Measurements from ENCODE around the gene RFNG. TPM values are rescaled to one million over a fixed set of nuclear protein-coding genes. Genes with fewer than 3 reads are reported as not detected.

RFNG gene
- total RNA-seq, 1 donor from 2014 or later, result 72.3 TPM

GRCh38 chr17:82001571-82002056 is 50.0 kb downstream of the RFNG start:
- DNase-seq (ENCODE audit: low read depth), result no peak
- TF ChIP-seq CTCF (IDR thresholded peaks at IDR 0.05; ENCODE audit: insufficient read depth, low read length, poor library complexity, severe bottlenecking), result no peak
- no peak overlapping the region for H3K4me3 ChIP-seq (ENCODE audit: low read depth, low read length)
- no peaks in the 10 kb centered on the region for H3K36me3 ChIP-seq (ENCODE audit: control insufficient read depth, insufficient read depth, low read length)
- no peaks in the 10 kb centered on the region for H3K27me3 ChIP-seq (ENCODE audit: control insufficient read depth, insufficient read depth, low read length)

GRCh38 chr17:82000803-82001570 is 50.6 kb downstream of the RFNG start:
- DNase-seq (ENCODE audit: low read depth), result no peak
- Histone ChIP-seq H3K27me3 (ENCODE audit: control insufficient read depth, insufficient read depth, low read length) (no peaks in the 10 kb centered on the region), H3K4me3 (ENCODE audit: low read depth, low read length) (no peak overlapping the region), H3K36me3 (ENCODE audit: control insufficient read depth, insufficient read depth, low read length) (no peaks in the 10 kb centered on the region)
- no peak for TF ChIP-seq CTCF (IDR thresholded peaks at IDR 0.05; ENCODE audit: insufficient read depth, low read length, poor library complexity, severe bottlenecking)

GRCh38 chr17:81999976-82000802 is 51.4 kb downstream of the RFNG start:
- Histone ChIP-seq H3K27me3 (ENCODE audit: control insufficient read depth, insufficient read depth, low read length) (no peaks in the 10 kb centered on the region), H3K4me3 (ENCODE audit: low read depth, low read length) (no peak overlapping the region), H3K36me3 (ENCODE audit: control insufficient read depth, insufficient read depth, low read length) (no peaks in the 10 kb centered on the region)
- no peak for DNase-seq (ENCODE audit: low read depth)
- TF ChIP-seq CTCF (IDR thresholded peaks at IDR 0.05; ENCODE audit: insufficient read depth, low read length, poor library complexity, severe bottlenecking), result no peak

GRCh38 chr17:81999587-81999975 is 52.0 kb downstream of the RFNG start:
- Histone ChIP-seq H3K27me3 (ENCODE audit: control insufficient read depth, insufficient read depth, low read length) (no peaks in the 10 kb centered on the region), H3K36me3 (ENCODE audit: control insufficient read depth, insufficient read depth, low read length) (no peaks in the 10 kb centered on the region), H3K4me3 (ENCODE audit: low read depth, low read length) (no peak overlapping the region)
- no peak for TF ChIP-seq CTCF (IDR thresholded peaks at IDR 0.05; ENCODE audit: insufficient read depth, low read length, poor library complexity, severe bottlenecking)
- DNase-seq (ENCODE audit: low read depth), result no peak

GRCh38 chr17:81998691-81999438 is 52.7 kb downstream of the RFNG start:
- H3K36me3 ChIP-seq (ENCODE audit: control insufficient read depth, insufficient read depth, low read length), result no peaks in the 10 kb centered on the region
- TF ChIP-seq CTCF (IDR thresholded peaks at IDR 0.05; ENCODE audit: insufficient read depth, low read length, poor library complexity, severe bottlenecking), result no peak

More at GRCh38 chr17:81998691-81999438, 52.7 kb downstream of the RFNG start:
- H3K27me3 ChIP-seq (ENCODE audit: control insufficient read depth, insufficient read depth, low read length), result no peaks in the 10 kb centered on the region
- DNase-seq (ENCODE audit: low read depth), result no peak
- no peak overlapping the region for H3K4me3 ChIP-seq (ENCODE audit: low read depth, low read length)
